GM10266 (cell line): ENCODE data around the gene TTLL6.
A peak's percentile ranks its signal among the peaks of the same experiment; 100 is the strongest.
"Not testable (repeated sequence)": the region's sequence is repeated elsewhere in the genome, so short reads cannot be mapped to it uniquely, and the experiment has no call there.

Experiments used
- DNase-seq: peaks from one replicate; pipeline ENCODE4 v3.0.0; 2012; ENCODE audit errors: extremely low spot score
- CTCF ChIP-seq: IDR thresholded peaks from 2 replicates; pipeline ENCODE4 v1.5.1; 2012; ENCODE audit warnings: mild to moderate bottlenecking, low read depth; ENCODE audit not compliant: control insufficient read depth, insufficient read depth; ENCODE audit errors: missing control alignments

TTLL6 gene

GRCh38 chr17:48843187-48843900 is 26.3 kb upstream of the TTLL6 start:
- no peak for TF ChIP-seq CTCF
- no peak for DNase-seq

- no peak for TF ChIP-seq CTCF
Observed at GRCh38 chr17:48842746-48843145, 25.7 kb upstream of the TTLL6 start.

GRCh38 chr17:48841395-48841831 is 24.4 kb upstream of the TTLL6 start:
- peak; percentile 62 for DNase-seq
- TF ChIP-seq CTCF: no peak

More at GRCh38 chr17:48842746-48843145, 25.7 kb upstream of the TTLL6 start:
- DNase-seq: no peak

GRCh38 chr17:48840441-48840840 is 23.4 kb upstream of the TTLL6 start:
- no peak for DNase-seq
- no peak for TF ChIP-seq CTCF

GRCh38 chr17:48837458-48837857 is 20.4 kb upstream of the TTLL6 start:
- not testable (repeated sequence) for DNase-seq

GRCh38 chr17:48835971-48836370 is 18.9 kb upstream of the TTLL6 start:
- no peak for TF ChIP-seq CTCF
- no peak for DNase-seq

GRCh38 chr17:48834973-48835372 is 17.9 kb upstream of the TTLL6 start:
- no peak for DNase-seq
- no peak for TF ChIP-seq CTCF

- no peak for TF ChIP-seq CTCF
- no peak for DNase-seq
Observed at GRCh38 chr17:48831549-48831883, 14.5 kb upstream of the TTLL6 start.
